K562 (cell line): Measurements from ENCODE around the gene CHMP1A. TPM values are rescaled to one million over a fixed set of nuclear protein-coding genes. Genes with fewer than 3 reads are reported as not detected.
A peak's percentile ranks its signal among the peaks of the same experiment; 100 is the strongest.
"Not testable (repeated sequence)": the region's sequence is repeated elsewhere in the genome, so short reads cannot be mapped to it uniquely, and the experiment has no call there.

Experiments used
- ATAC-seq: fragments of 200-7000 bp; cut with Tn5 transposase; 3 replicates; pipeline ENCODE4 v1.9.1; 2020; ENCODE audit warnings: moderate library complexity
- BruUV-seq: library from RNA; stranded (reverse); fragments of 400-500 nt; replicated peaks from 2 replicates; lab custom pipeline; 2021; lab: Mats Ljungman, UMichigan
- CTCF ChIA-PET: fragments of 300-600 bp; formaldehyde crosslinking; extraction: SDS; loops from one replicate; lab custom pipeline; 2021; ENCODE audit warnings: low intra/inter-chr PET ratio; lab: Yijun Ruan, JAX
- POLR2A ChIA-PET: fragments of 300-600, 350-650 bp; sonication (Branson Sonifier 250); formaldehyde crosslinking; extraction: SDS; loops from one replicate; lab custom pipeline; 2021; ENCODE audit warnings: antibody characterized with exemption, inconsistent platforms; lab: Yijun Ruan, JAX
- DNase-seq, 4 experiments: peaks; one replicate each; pipeline versions ENCODE4 v3.0.0 to v3.0.0-alpha.2; 2011 to 2018; ENCODE audit warnings: low spot score in 3 of 4, mixed read lengths in 3 of 4; ENCODE audit errors: extremely low read depth in 1 of 4
- FAIRE-seq: peaks from 2 replicates; lab custom pipeline; 2011; peaks lifted over from hg19 to GRCh38; lab: Jason Lieb, UNC
- H2AFZ ChIP-seq: 2 replicates; pipeline ENCODE4 v1.6.0; 2011; ENCODE audit warnings: low read depth, low read length, control low read depth, inconsistent platforms
- H3K27ac ChIP-seq: fragments of 200-600 bp; 3 replicates; pipeline ENCODE4 v1.8.0; 2011; ENCODE audit warnings: low read depth, mild to moderate bottlenecking, control low read depth, inconsistent platforms, low read length, moderate library complexity, mixed read lengths; ENCODE audit errors: extremely low read depth
- H3K27me3 ChIP-seq, 2 experiments: fragments of 300-600 bp in 1 of 2; 2 replicates in 1 of 2; 3 replicates in 1 of 2; pipeline versions ENCODE4 v1.6.0 to v1.8.0; 2011; ENCODE audit warnings: inconsistent platforms in 2 of 2, low read length in 2 of 2, mild to moderate bottlenecking in 1 of 2, mixed read lengths in 1 of 2, moderate library complexity in 1 of 2; ENCODE audit not compliant: control insufficient read depth in 2 of 2, insufficient read depth in 2 of 2
- H3K36me3 ChIP-seq: fragments of 300-600 bp; 3 replicates; pipeline ENCODE4 v1.8.0; 2011; ENCODE audit warnings: mild to moderate bottlenecking, low read length, inconsistent platforms; ENCODE audit not compliant: control insufficient read depth, insufficient read depth
- H3K4me1 ChIP-seq, 2 experiments: fragments of 200-600 bp in 1 of 2; replicated peaks in 1 of 2; 2 replicates in 1 of 2; 3 replicates in 1 of 2; pipeline versions ENCODE4 v1.5.1 to v1.8.0; 2011; ENCODE audit warnings: inconsistent platforms in 2 of 2, low read length in 2 of 2, mild to moderate bottlenecking in 1 of 2, mixed read lengths in 1 of 2, moderate library complexity in 1 of 2; ENCODE audit not compliant: control insufficient read depth in 2 of 2, insufficient read depth in 2 of 2
- H3K4me2 ChIP-seq: 2 replicates; pipeline ENCODE4 v1.6.1; 2011; ENCODE audit warnings: low read length, control low read depth, inconsistent platforms, mixed read lengths; ENCODE audit not compliant: insufficient read depth
- H3K4me3 ChIP-seq: fragments of 200-600 bp; sonication (generic), shearing (Covaris generic); 2 replicates; pipeline ENCODE4 v1.5.1; 2016; ENCODE audit warnings: control low read depth, inconsistent platforms
- H3K79me2 ChIP-seq: fragments of 200-600 bp; 3 replicates; pipeline ENCODE4 v1.8.0; 2011; ENCODE audit warnings: low read length, inconsistent platforms; ENCODE audit not compliant: control insufficient read depth, insufficient read depth
- H3K9ac ChIP-seq, 2 experiments: 2 replicates each; pipeline versions ENCODE4 v1.6.0 to v1.6.1; 2011; ENCODE audit warnings: low read depth in 2 of 2, low read length in 2 of 2, control low read depth in 1 of 2, inconsistent platforms in 1 of 2, mild to moderate bottlenecking in 1 of 2, mixed read lengths in 1 of 2; ENCODE audit not compliant: insufficient read depth in 1 of 2
- H3K9me1 ChIP-seq: one replicate; pipeline ENCODE4 v1.6.0; 2011; ENCODE audit warnings: inconsistent platforms, mild to moderate bottlenecking, low read length, moderate library complexity; ENCODE audit not compliant: control insufficient read depth, insufficient read depth
- H3K9me3 ChIP-seq: replicated peaks from 2 replicates; pipeline ENCODE4 v1.5.1; 2011; ENCODE audit warnings: low read depth, low read length, inconsistent platforms; ENCODE audit not compliant: control insufficient read depth, insufficient read depth
- H4K20me1 ChIP-seq: replicated peaks from 2 replicates; pipeline ENCODE4 v1.6.1; 2011; ENCODE audit warnings: low read length, inconsistent platforms, mixed read lengths; ENCODE audit not compliant: control insufficient read depth, insufficient read depth
- CCAR2 ChIP-seq: fragments of 200-400 bp; formaldehyde crosslinking; IDR thresholded peaks from 2 replicates; pipeline ENCODE4 v1.6.1; 2017; ENCODE audit warnings: mild to moderate bottlenecking, low read depth, low read length
- GABPA ChIP-seq: fragments of 200-800 bp; sonication (Bioruptor generic); conservative IDR thresholded peaks from 2 replicates; pipeline ENCODE4 v1.6.1; 2016; ENCODE audit warnings: low read depth, missing genetic modification characterization, missing compliant biosample characterization
- POLR2A ChIP-seq: fragments of 450-650 bp; conservative IDR thresholded peaks from 2 replicates; pipeline ENCODE4 v1.6.1; 2016
- POLR2G ChIP-seq: fragments of 200-400 bp; formaldehyde crosslinking; IDR thresholded peaks from 2 replicates; pipeline ENCODE4 v1.6.1; 2017; ENCODE audit warnings: low read depth, mild to moderate bottlenecking, antibody characterized with exemption, low read length, moderate library complexity
- RBFOX2 ChIP-seq: fragments of 200-400 bp; formaldehyde crosslinking; IDR thresholded peaks from 2 replicates; pipeline ENCODE4 v1.6.1; 2017; ENCODE audit warnings: low read depth, mild to moderate bottlenecking, low read length, moderate library complexity
- STAT5B ChIP-seq: fragments of 250-450 bp; sonication (Bioruptor Pico); IDR thresholded peaks from 2 replicates; pipeline ENCODE4 v1.8.0; 2021; ENCODE audit warnings: mild to moderate bottlenecking, inconsistent platforms
- SUPT5H ChIP-seq: fragments of 450-650 bp; IDR thresholded peaks from 2 replicates; pipeline ENCODE4 v1.6.1; 2016
- ZNF263 ChIP-seq: sonication (generic); formaldehyde crosslinking; IDR thresholded peaks from 2 replicates; pipeline ENCODE4 v1.8.0; 2022; ENCODE audit warnings: mild to moderate bottlenecking, missing genetic modification reagents, borderline replicate concordance
- WGBS: fragments of 100-300 bp; shearing (Covaris generic); methylation state at CpG from one replicate; pipeline ENCODE4 v1.1.6; 2016; ENCODE audit warnings: low coverage, mixed read lengths; ENCODE audit not compliant: insufficient coverage; ENCODE audit errors: missing lambda C conversion rate; 5-methylcytosine and 5-hydroxymethylcytosine counted together
- in situ Hi-C: fragments of 300-500 bp; cut with MboI; formaldehyde crosslinking; loops from 4 replicates; pipeline ENCODE4 v1.15.0; 2018; ENCODE audit warnings: inconsistent platforms, mixed read lengths
- intact Hi-C: fragments of 100-400 bp; cut with micrococcal nuclease; formaldehyde crosslinking; loops from 2 replicates; pipeline ENCODE4 v1.14.2; 2022
- polyA plus RNA-seq, 8 experiments: library from polyadenylated mRNA; depleted of rRNA in 4 of 8; stranded (reverse) in 5 of 8; unstranded in 3 of 8; fragments of >200 nt; fragmentation: Nextera tagmentation in 2 of 8; fragmentation: Illumina TruSeq in 1 of 8; extraction: Ambion mirVana in 2 of 8; extraction: Trizol in 1 of 8; gene quantifications; 2 replicates each; pipeline versions ENCODE4 v1.2.1 to v1.2.3, GENCODE V29; 2011 to 2014; ENCODE audit warnings: inconsistent platforms in 1 of 8, missing spikeins in 1 of 8
- total RNA-seq, 7 experiments: library from RNA; depleted of rRNA in 6 of 7; stranded (reverse); fragments of >200 nt in 6 of 7; fragmentation: Illumina TruSeq in 2 of 7; extraction: Trizol in 2 of 7; gene quantifications; 2 replicates each; pipeline versions ENCODE4 v1.2.1 to v1.2.3, GENCODE V29; 2011 to 2021; ENCODE audit warnings: low replicate concordance in 1 of 7

Gene CHMP1A
- total and polyA plus RNA-seq, 9 of the 15 experiments (the other 6 are each of a cell fraction or from before 2014, with no cell fraction given) = 0.83 to 79.9 (median 45.2) TPM

- no peaks in the 10 kb centered on the region for H3K27me3 ChIP-seq
- CTCF ChIA-PET = no interaction called here
- intact Hi-C loops = no loop called here
- H3K9me1 ChIP-seq = peaks cover 11% of the 10 kb centered on the region
- H3K36me3 ChIP-seq = peaks cover 74% of the 10 kb centered on the region
- TF ChIP-seq GABPA (no peak), SUPT5H (peak; percentile 48), POLR2G (peak; percentile 77), POLR2A (peak; percentile 57), RBFOX2 (peak; percentile 67), CCAR2 (no peak), STAT5B (CRISPR knock-in tag) (no peak), ZNF263 (CRISPR knock-in tag) (0 out of 2 replicates have a peak, but pooled peaks have one; percentile 20)
- peaks cover 4 to 61% of the 10 kb centered on the region in 2 experiments for H3K4me1 ChIP-seq
- H3K9me3 ChIP-seq = no peaks in the 10 kb centered on the region
- no TSS peak for BruUV-seq
- in situ Hi-C loops = no loop called here
- H3K4me2 ChIP-seq = no peak overlapping the region
- no peak overlapping the region for H3K27ac ChIP-seq
- FAIRE-seq (no peak), ATAC-seq (no peak), DNase-seq (peak in 1 of 4 experiments; percentile 9)
- H3K9ac ChIP-seq = peak overlapping the region in 1 of 2 experiments; percentile 58; a peak in 1 of 4 replicates
- no peaks in the 10 kb centered on the region for H4K20me1 ChIP-seq
- H2AFZ ChIP-seq = no peak overlapping the region
- POLR2A ChIA-PET = interaction anchor here (0.6 to 1.5 kb wide), 3 partner anchors 8 to 64 kb away, joined by 3 to 8 read pairs (median 4); partner anchors contain the start of gene CDK10
- H3K79me2 ChIP-seq = peaks cover under 1% of the 10 kb centered on the region; the same call in 1 of the 3 replicates
- WGBS = 91% methylated on average over 27 of the region's 31 CpGs
- no peak overlapping the region for H3K4me3 ChIP-seq
These were observed 37.8 kb upstream of the CHMP1A start for GRCh38 chr16:89695086-89695874.

GRCh38 chr16:89694784-89695085 is 37.2 kb upstream of the CHMP1A start:
- ATAC-seq, BruUV-seq, DNase-seq, H3K79me2 ChIP-seq, H3K9me3 ChIP-seq, in situ Hi-C loops, H3K27ac ChIP-seq, H3K9ac ChIP-seq, H3K27me3 ChIP-seq, H3K4me2 ChIP-seq, FAIRE-seq, H3K4me3 ChIP-seq, intact Hi-C loops, H2AFZ ChIP-seq, H4K20me1 ChIP-seq, CTCF ChIA-PET: not testable (repeated sequence)
- 85% methylated on average over 6 of the region's 23 CpGs for WGBS
- peaks cover 79% of the 10 kb centered on the region for H3K36me3 ChIP-seq
- peaks cover 1 to 56% of the 10 kb centered on the region in 2 experiments; a peak in 4 of 5 replicates for H3K4me1 ChIP-seq
- peaks cover 11% of the 10 kb centered on the region for H3K9me1 ChIP-seq
- POLR2A ChIA-PET = interaction anchor here (0.6 to 1.5 kb wide), 3 partner anchors 8 to 11 kb away, joined by 3 to 8 read pairs (median 3); partner anchors contain the start of gene CDK10
